HG03196 (cell line): ENCODE results near the gene DCLK1.

Experiments used
- ATAC-seq: cut with Tn5 transposase; IDR thresholded peaks from one replicate; pipeline ENCODE4 v1.9.1; 2021; ENCODE audit not compliant: unreplicated experiment

The DCLK1 gene

DNA sequence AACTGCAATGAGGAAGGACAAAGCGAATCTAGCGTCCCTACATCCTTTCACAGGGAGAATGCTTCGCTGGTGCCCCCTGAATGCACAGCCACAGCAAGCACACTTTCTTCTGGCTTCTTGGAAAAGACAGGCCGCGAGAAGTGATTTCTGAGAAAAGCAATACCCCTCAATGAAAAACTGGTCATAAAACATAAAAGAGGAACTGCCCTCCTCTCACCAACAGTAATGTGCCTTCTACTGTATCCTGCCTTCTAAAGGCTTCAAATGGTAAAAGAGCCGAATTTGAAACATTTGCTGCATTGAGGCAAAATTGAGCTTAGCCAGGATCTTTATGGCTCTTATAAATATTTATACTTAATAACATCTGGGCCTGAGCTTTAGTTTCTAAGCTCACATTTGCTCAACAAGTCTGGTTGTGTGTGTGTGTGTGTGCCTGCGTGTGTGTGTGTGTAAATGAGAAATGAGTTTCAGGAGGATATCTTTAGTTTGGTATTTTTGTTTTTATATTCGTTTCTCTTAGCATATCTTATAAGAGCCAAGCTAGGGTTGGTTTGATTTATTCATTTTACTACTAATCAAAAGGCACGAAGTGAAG is 408.6 kb downstream of the DCLK1 start:
- no peak for ATAC-seq

DNA sequence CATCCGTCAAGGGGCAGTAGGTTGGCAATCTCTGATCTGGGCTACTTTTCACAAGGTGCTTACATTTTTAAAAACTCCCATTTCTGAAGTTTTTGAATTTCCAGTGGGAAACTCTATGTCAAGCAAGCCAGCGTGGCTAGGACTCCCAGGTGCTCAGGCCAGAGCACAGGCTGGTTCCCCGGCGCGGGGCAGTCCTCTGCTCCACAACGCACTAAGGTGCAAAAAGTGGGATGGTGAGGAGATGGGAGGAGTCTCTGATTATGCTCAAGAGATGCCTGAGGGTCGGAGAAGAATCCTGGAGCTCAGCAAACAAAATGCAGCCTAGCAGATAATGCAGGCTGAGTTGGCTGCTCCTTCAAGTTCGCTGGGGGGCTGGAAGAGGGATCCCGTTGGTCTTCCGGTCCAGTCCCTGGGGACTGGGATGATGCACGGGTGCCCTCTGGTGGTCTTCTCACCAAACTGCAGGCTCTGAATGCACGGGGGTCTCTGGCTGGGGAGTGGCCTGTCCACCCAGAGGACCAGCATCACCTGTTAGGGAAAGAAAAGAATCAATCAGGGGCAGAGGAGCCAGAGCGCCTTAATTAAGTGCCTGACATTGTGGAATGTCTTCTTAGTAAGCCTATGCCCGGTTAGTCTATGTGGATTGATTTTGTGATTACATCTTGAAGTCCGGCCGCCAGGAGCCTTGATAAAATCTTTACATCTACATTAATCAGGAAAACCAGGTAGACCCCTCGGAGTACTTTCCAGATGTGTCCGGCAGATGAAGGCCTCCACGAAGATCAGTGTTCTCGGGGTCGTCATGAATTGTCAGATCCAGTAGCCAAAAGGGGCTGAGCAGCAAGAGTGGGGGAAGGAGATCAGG is 410.3 kb downstream of the DCLK1 start:
- no peak for ATAC-seq

DNA sequence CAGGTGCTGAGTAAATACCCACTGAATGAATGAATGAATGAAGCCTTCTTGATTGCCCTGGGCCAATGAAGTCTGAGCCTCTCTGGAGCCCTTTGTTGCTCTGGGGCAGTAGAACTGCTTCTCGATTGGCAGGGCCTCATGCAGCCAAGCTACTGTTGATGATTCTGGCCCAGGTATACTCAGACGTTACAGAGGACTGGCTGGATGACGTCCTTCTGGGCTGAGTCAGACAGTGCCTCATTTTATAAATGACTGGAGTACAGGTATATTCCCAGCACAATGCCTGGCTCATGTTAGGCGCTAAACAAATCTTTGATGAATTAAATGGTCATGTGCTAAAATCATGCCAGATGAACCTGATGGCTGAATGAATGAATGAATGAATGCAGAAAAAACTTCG is 410.9 kb downstream of the DCLK1 start:
- ATAC-seq = no peak
